Left ventricle myocardium inferior (tissue), 1 donor: ENCODE results near the gene SSBP2. TPM values are rescaled to one million over a fixed set of nuclear protein-coding genes. Genes with fewer than 3 reads are reported as not detected.
"Not testable (repeated sequence)": the region's sequence is repeated elsewhere in the genome, so short reads cannot be mapped to it uniquely, and the experiment has no call there.

Source experiments
- DNase-seq: peaks from one replicate; pipeline ENCODE4 v3.0.0-alpha.2; 2020
- H3K27ac ChIP-seq: fragments of 200-600 bp; replicated peaks from 2 replicates; pipeline ENCODE4 v1.8.0; 2021
- H3K27me3 ChIP-seq: fragments of 200-600 bp; 2 replicates; pipeline ENCODE4 v1.8.0; 2021; ENCODE audit warnings: low read depth
- H3K36me3 ChIP-seq: fragments of 200-600 bp; 2 replicates; pipeline ENCODE4 v1.8.0; 2021
- H3K4me1 ChIP-seq: fragments of 200-600 bp; 2 replicates; pipeline ENCODE4 v1.8.0; 2021
- H3K4me3 ChIP-seq: fragments of 200-600 bp; 2 replicates; pipeline ENCODE4 v1.8.0; 2021; ENCODE audit warnings: mild to moderate bottlenecking, moderate library complexity
- H3K9me3 ChIP-seq: fragments of 200-600 bp; replicated peaks from 2 replicates; pipeline ENCODE4 v1.8.0; 2021
- CTCF ChIP-seq: fragments of 200-600 bp; IDR thresholded peaks from 2 replicates; pipeline ENCODE4 v1.8.0; 2021; ENCODE audit warnings: antibody characterized with exemption, mild to moderate bottlenecking, borderline replicate concordance
- intact Hi-C: fragments of 100-400 bp; cut with micrococcal nuclease; formaldehyde crosslinking; loops from one replicate; pipeline ENCODE4 v1.11.0; 2022
- total RNA-seq: library from RNA; stranded (reverse); fragmentation: NEBNext Ultra II Directional; extraction: Animal tissue kit (Norgen Biotek cat#: 25700); gene quantifications from one replicate; pipeline ENCODE4 v1.2.1, GENCODE V29; 2021
- donor health status: DM: no; HTN: yes; CAD: no; lungs with severe emphysema.

SSBP2 gene
- total RNA-seq, 1 donor from 2014 or later = 40.7 TPM

- Histone ChIP-seq H3K27ac (no peak overlapping the region), H3K36me3 (peaks cover 23% of the 10 kb centered on the region), H3K27me3 (no peaks in the 10 kb centered on the region), H3K4me1 (no peaks in the 10 kb centered on the region), H3K4me3 (no peak overlapping the region), H3K9me3 (peaks cover 10% of the 10 kb centered on the region)
- DNase-seq = no peak
- no peak for TF ChIP-seq CTCF
- intact Hi-C loops = no loop called here
Measured at GRCh38 chr5:81608976-81609375, 141.9 kb downstream of the SSBP2 start.

GRCh38 chr5:81607693-81608092 is 143.2 kb downstream of the SSBP2 start:
- no peaks in the 10 kb centered on the region for H3K27me3 ChIP-seq
- no peaks in the 10 kb centered on the region for H3K4me1 ChIP-seq
- intact Hi-C loops = no loop called here
- no peak overlapping the region for H3K4me3 ChIP-seq
- DNase-seq = no peak
- H3K9me3 ChIP-seq = peaks cover 10% of the 10 kb centered on the region
- peaks cover 14% of the 10 kb centered on the region for H3K36me3 ChIP-seq
- no peak for TF ChIP-seq CTCF
- no peak overlapping the region for H3K27ac ChIP-seq

GRCh38 chr5:81606150-81606549 is 144.7 kb downstream of the SSBP2 start:
- Histone ChIP-seq H3K27ac (no peak overlapping the region), H3K27me3 (no peaks in the 10 kb centered on the region), H3K4me1 (peaks cover 10% of the 10 kb centered on the region), H3K36me3 (peaks cover 14% of the 10 kb centered on the region), H3K9me3 (peaks cover 10% of the 10 kb centered on the region), H3K4me3 (no peak overlapping the region)
- intact Hi-C loops = no loop called here
- DNase-seq = no peak
- TF ChIP-seq CTCF = no peak

DNA sequence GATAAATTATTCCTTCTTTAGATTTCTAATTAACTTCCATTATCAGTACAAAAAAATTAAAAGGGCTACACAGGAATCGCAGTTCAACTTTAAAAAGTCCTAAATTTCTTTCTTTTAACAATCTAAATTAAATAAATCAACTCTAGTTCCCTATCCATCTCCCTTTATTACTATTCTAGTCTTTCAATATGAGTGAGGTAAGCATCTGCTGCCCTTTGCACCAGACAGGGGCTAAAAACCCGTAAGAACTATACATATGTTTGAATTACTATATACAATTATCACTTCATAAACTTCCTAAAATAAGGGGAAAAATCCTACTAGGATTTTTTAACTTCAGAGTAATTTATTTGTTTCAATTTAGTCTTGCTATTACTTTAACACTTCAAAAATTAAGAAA is 145.6 kb downstream of the SSBP2 start:
- Histone ChIP-seq H3K4me3 (no peak overlapping the region), H3K27me3 (no peaks in the 10 kb centered on the region), H3K27ac (no peak overlapping the region), H3K9me3 (peaks cover 9% of the 10 kb centered on the region), H3K4me1 (peaks cover 10% of the 10 kb centered on the region), H3K36me3 (peaks cover 11% of the 10 kb centered on the region)
- intact Hi-C loops = no loop called here
- TF ChIP-seq CTCF = no peak
- no peak for DNase-seq

DNA sequence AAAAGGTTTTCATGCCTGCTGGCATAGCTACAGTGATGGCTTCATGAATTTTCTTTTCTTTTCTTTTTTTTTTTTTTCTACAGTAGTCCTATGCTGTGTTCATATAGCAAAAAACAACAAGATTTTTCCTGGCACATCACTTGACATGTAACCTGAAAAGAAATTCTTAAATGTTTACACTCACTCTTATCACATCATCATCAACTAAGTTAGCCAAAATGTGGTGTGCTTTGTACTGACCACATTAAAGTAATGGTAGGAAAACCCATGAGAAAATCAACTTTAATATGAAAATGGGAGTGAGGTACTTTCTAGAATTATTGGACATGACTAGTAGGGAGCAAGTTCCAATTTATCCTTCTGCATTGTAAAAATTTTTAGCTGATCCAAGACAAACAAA is 146.7 kb downstream of the SSBP2 start:
- H3K27ac ChIP-seq = no peak overlapping the region
- intact Hi-C loops = no loop called here
- no peaks in the 10 kb centered on the region for H3K27me3 ChIP-seq
- H3K9me3 ChIP-seq = no peaks in the 10 kb centered on the region
- peaks cover 7% of the 10 kb centered on the region for H3K36me3 ChIP-seq
- no peak overlapping the region for H3K4me3 ChIP-seq
- no peak for TF ChIP-seq CTCF
- DNase-seq = no peak
- H3K4me1 ChIP-seq = peaks cover 10% of the 10 kb centered on the region

DNA sequence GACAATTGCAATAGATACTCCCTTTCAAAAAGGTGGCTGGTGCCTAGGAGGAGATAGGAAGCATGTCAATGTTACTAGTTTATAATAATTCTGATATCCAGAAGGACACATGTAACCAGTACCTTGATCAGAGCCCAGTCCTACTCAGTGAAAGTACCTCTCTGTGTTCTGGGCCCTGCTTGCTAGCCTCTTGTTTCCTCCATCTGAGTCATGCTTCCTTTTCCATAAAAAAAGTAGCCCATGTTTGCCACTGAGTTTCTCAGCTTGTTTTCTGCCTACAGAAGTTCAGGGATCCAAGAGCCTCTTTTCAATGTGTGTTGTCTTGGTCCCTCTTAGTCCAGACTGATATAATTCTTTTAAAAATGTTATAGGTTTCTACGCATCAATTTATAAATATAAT is 149.0 kb downstream of the SSBP2 start:
- no peak overlapping the region for H3K4me3 ChIP-seq
- peaks cover 11% of the 10 kb centered on the region for H3K9me3 ChIP-seq
- intact Hi-C loops = no loop called here
- no peak for DNase-seq
- peaks cover 10% of the 10 kb centered on the region for H3K4me1 ChIP-seq
- no peak overlapping the region for H3K27ac ChIP-seq
- TF ChIP-seq CTCF = no peak
- no peaks in the 10 kb centered on the region for H3K27me3 ChIP-seq
- peaks cover 20% of the 10 kb centered on the region for H3K36me3 ChIP-seq

GRCh38 chr5:81592085-81592484 is 158.8 kb downstream of the SSBP2 start:
- H3K27me3 ChIP-seq, H3K4me3 ChIP-seq, DNase-seq, intact Hi-C loops, H3K36me3 ChIP-seq, H3K27ac ChIP-seq: not testable (repeated sequence)
- peaks cover 29% of the 10 kb centered on the region for H3K9me3 ChIP-seq
- H3K4me1 ChIP-seq = peaks cover 15% of the 10 kb centered on the region
